KBM-7 (cell line): ENCODE results near the gene GALNT14.

Source experiments
- DNase-seq: peaks from one replicate; pipeline ENCODE4 v3.0.0-alpha.2; 2015
- in situ Hi-C: fragments of 300-500 bp; cut with MboI; formaldehyde crosslinking; loops from 2 replicates; pipeline ENCODE4 v1.14.3; 2020; ENCODE audit warnings: low sequenced_read_pairs, low pct_unique_long_range_greater_than_20kb, mixed read lengths

GALNT14 gene

GRCh38 chr2:31101701-31102100 is 36.5 kb downstream of the GALNT14 start:
- in situ Hi-C loops: no loop called here
- no peak for DNase-seq

GRCh38 chr2:31097962-31098613 is 40.2 kb downstream of the GALNT14 start:
- in situ Hi-C loops: no loop called here
- no peak for DNase-seq

GRCh38 chr2:31090188-31090587 is 48.1 kb downstream of the GALNT14 start:
- in situ Hi-C loops: no loop called here

GRCh38 chr2:31089645-31090044 is 48.6 kb downstream of the GALNT14 start:
- DNase-seq: no peak
- in situ Hi-C loops: no loop called here

More at GRCh38 chr2:31090188-31090587, 48.1 kb downstream of the GALNT14 start:
- no peak for DNase-seq

GRCh38 chr2:31088504-31089195 is 49.6 kb downstream of the GALNT14 start:
- no peak for DNase-seq
- in situ Hi-C loops: no loop called here

GRCh38 chr2:31087491-31087890 is 50.7 kb downstream of the GALNT14 start:
- in situ Hi-C loops: no loop called here
- DNase-seq: no peak

- in situ Hi-C loops: no loop called here
- no peak for DNase-seq
Measured at GRCh38 chr2:31086590-31086989, 51.6 kb downstream of the GALNT14 start.

- no peak for DNase-seq
- in situ Hi-C loops: no loop called here
Measured at GRCh38 chr2:31083234-31083993, 54.8 kb downstream of the GALNT14 start.

- DNase-seq: no peak
- in situ Hi-C loops: no loop called here
Measured at GRCh38 chr2:31082002-31082401, 56.2 kb downstream of the GALNT14 start.

GRCh38 chr2:31081492-31081891 is 56.7 kb downstream of the GALNT14 start:
- in situ Hi-C loops: no loop called here

GRCh38 chr2:31080361-31080760 is 57.9 kb downstream of the GALNT14 start:
- DNase-seq: no peak
- in situ Hi-C loops: no loop called here

More at GRCh38 chr2:31081492-31081891, 56.7 kb downstream of the GALNT14 start:
- no peak for DNase-seq

GRCh38 chr2:31079665-31080064 is 58.6 kb downstream of the GALNT14 start:
- no peak for DNase-seq
- in situ Hi-C loops: no loop called here

GRCh38 chr2:31078579-31079105 is 59.6 kb downstream of the GALNT14 start:
- in situ Hi-C loops: no loop called here
- no peak for DNase-seq

GRCh38 chr2:31078011-31078410 is 60.2 kb downstream of the GALNT14 start:
- no peak for DNase-seq
- in situ Hi-C loops: no loop called here

- DNase-seq: no peak
- in situ Hi-C loops: no loop called here
Measured at GRCh38 chr2:31075941-31076590, 62.2 kb downstream of the GALNT14 start.

- in situ Hi-C loops: no loop called here
- no peak for DNase-seq
Measured at GRCh38 chr2:31075431-31075830, 62.8 kb downstream of the GALNT14 start.

GRCh38 chr2:31071741-31072140 is 66.5 kb downstream of the GALNT14 start:
- in situ Hi-C loops: no loop called here
- no peak for DNase-seq

GRCh38 chr2:31070339-31071125 is 67.7 kb downstream of the GALNT14 start:
- in situ Hi-C loops: no loop called here

More at GRCh38 chr2:31070339-31071125, 67.7 kb downstream of the GALNT14 start:
- no peak for DNase-seq
